GM18861 (cell line): ENCODE results near the gene THPO.
A peak's percentile ranks its signal among the peaks of the same experiment; 100 is the strongest.

ENCODE experiments used
- ATAC-seq: cut with Tn5 transposase; IDR thresholded peaks from one replicate; pipeline ENCODE4 v1.9.1; 2021; ENCODE audit not compliant: unreplicated experiment

Gene THPO

GRCh38 chr3:184377882-184378445, at the start of gene THPO:
THPO (minus strand) TSS chr3:184378207; CDS start chr3:184376259, 1,948 bp downstream.
- no peak for ATAC-seq

DNA sequence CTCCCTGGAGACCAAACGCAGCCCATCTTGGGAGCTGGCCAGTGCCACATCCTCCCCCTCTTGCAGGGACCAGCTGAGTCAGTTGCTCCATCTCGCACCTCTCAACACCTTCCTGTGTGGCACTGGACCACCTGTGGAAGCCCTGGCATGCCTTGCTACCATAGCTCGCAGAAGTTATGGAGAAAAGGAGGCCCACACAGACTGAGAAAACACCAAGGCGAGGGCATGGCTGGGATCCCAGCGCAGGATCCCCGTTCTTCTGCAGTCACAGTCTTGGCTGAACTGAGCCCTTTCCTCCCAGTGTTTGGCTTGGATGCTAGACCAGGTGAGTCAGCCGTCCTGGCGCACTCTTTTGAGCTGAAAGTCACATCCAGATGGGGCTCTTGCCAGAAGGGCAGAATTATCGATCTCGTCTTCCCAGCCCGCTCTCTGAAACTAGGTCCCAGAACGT, 48.7 kb upstream of the THPO start:
- no peak for ATAC-seq

GRCh38 chr3:184423561-184423960, 45.6 kb upstream of the THPO start:
- ATAC-seq, result no peak

DNA sequence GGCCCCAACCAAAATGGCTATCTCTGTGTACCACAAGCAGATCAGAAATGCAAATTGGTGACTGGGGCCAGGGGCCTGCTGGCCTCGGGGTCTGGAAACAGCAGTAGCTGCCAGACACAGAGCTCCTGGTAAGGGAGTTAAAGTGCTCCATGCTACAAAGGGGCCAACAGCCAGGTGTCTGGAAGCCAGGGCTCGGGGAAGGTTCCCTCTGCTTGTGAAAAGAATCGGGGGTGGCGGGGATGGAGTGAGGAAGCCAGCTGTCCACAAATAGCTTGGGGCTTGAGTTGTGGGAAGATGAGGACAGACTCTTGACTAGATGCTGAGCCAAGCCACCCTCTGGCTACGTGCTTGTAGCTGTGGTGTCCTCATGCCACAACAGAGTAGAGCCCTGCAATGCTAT, 41.2 kb upstream of the THPO start:
- no peak for ATAC-seq

- ATAC-seq, result peak; percentile 64
Observed at GRCh38 chr3:184417619-184418327, 39.8 kb upstream of the THPO start.

DNA sequence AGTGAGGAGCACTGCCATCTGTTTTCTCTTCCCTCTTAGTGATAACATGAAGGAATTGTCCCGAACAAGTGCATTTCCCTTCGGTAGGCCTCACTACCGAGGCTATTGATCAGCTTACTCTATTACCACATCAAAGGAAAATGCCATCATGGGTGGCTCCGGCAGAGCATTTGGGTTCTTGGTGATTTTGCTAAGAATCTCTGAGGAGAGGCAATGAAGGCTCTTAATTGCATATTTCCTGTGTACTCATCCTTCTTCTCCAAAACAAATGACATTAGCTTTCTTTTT, 37.1 kb upstream of the THPO start:
- no peak for ATAC-seq

DNA sequence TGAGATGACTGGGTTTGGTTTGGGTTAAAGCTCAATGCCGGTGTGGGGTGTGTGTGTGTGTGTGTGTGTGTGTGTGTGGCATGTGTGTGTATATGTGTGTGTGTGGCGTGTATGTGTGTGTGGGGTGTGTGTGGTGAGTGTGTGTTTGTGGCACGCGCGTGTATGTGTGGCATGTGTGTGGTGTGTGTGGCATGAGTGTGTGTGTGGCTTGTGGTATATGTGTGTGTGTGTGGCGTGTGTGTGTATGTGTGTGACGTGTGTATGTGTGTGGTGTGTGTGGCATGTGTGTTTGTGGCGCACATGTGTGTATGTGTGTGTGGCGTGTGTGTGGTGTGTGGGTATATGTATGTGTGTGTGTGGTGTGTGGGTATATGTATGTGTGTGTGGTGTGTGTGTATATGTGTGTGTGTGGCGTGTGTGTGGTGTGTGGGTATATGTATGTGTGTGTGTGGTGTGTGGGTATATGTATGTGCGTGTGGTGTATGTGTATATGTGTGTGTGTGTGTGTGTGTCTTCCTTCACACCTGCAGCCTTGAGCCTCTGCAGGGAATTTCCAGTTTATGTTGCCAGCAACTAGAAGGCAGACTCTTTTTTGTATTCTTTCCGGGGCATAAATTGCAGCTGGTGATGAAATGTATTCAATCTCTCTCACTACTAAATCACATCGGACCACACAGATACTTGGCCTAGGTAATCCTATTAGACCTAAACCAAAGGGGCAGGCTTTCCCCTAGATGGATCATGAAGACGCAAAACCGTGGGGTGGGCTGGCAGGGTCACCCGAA, 36.6 kb upstream of the THPO start:
- no peak for ATAC-seq

DNA sequence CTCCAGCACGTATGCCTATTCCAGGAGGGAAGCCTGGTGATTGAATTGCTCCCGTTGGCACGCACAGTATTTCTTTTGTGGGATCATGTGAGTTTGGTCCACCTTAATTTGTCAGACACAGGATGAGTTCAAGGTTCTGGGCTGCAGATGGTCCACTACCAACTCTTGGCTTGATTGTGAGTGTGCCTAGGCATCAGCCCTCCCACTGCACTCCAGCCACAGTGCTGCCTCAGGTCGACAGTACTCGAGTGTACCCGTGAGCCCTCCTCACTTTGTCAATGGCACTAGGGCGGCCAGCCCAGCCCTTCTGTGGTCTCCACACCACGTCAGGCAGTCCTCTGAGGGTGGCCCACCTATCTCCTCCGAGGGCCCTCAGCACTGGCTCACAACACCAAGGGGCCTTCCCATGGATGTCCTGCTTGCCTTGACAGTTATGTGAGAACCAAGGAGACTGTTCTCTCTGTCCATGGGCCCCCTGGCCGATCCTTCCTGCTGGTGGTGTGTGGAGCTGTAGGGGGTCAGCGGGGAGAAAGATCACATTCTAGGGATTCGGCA, 32.0 kb upstream of the THPO start:
- ATAC-seq, result no peak

DNA sequence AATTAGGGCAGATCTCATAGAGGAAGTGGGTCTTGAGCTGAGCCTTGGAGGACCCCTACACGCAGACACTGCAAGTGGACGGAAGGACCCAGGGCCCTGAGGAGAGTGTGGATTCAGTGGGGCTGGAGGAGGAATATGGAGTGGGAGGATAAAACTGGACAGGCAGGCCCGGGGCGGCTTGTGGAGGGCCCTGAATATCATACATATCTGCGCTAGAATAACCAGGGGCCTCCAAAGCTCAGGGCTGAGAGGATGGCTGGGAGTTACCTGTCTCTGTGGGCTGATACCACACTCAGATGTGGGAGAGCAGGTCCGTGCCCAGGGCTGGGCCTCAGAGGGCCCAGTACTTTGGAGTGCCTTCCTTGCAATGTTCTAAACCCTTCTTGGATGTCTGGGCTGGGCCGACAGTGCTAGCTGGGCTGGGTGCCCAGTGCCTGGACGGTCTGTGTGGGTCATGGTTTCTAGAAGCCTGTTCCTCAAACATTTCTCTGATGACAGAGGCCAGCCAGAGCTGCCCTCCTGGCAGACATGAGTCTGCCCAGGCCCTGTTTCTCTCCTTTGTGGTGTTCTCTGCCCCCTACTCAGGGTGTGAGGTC, 31.4 kb upstream of the THPO start:
- ATAC-seq, result no peak

- no peak for ATAC-seq
Observed at GRCh38 chr3:184405075-184406030, 27.3 kb upstream of the THPO start.

DNA sequence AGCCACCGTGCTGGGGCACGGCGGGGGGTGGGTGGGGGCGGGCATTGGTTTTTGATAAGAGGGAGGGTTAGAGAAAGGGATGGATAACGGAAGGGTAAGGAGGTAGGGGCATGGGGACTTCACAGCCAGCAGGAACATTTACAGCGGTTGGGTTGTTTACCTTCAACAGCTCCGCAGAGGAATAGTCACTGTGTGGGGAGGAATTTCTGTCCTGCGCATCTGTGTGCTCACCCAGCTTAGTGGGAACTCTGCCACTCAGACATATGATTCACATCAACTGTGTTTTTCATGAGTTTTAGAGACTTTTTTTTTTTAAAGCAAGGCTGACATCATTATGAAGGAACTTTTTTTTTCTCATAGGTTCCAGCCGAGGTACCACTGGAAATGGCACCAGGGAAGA, 21.4 kb upstream of the THPO start:
- ATAC-seq, result no peak

GRCh38 chr3:184395320-184395660, 17.3 kb upstream of the THPO start:
- ATAC-seq, result no peak

GRCh38 chr3:184391266-184391665, 13.3 kb upstream of the THPO start:
- ATAC-seq, result no peak

GRCh38 chr3:184389935-184390528, 12.0 kb upstream of the THPO start:
- ATAC-seq, result no peak

DNA sequence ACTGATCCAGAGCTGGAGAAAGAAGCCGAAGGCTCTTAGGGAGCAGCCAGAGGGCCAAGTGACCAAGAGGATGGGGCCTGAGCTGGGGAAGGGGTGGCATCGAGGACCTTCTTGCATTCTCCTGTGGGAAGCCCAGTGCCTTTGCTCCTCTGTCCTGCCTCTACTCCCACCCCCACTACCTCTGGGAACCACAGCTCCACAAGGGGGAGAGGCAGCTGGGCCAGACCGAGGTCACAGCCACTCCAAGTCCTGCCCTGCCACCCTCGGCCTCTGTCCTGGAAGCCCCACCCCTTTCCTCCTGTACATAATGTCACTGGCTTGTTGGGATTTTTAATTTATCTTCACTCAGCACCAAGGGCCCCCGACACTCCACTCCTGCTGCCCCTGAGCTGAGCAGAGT, 11.4 kb upstream of the THPO start:
- no peak for ATAC-seq

DNA sequence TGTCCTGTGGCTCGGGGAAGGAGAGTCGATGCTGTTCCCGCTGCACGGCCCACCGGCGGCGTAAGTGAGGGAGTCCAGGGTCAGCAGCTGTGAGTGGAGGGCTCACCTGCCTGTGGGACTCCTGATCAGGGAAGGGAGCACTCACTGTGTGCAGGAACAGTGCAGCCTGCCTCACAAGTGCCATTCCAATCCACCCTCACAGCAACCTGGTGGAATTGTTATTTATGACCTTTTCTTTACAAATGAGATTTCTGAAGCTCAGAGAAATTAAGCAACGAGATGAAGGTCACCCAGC, 10.9 kb upstream of the THPO start:
- ATAC-seq, result no peak

- no peak for ATAC-seq
Observed at GRCh38 chr3:184388164-184388935, 10.3 kb upstream of the THPO start.

DNA sequence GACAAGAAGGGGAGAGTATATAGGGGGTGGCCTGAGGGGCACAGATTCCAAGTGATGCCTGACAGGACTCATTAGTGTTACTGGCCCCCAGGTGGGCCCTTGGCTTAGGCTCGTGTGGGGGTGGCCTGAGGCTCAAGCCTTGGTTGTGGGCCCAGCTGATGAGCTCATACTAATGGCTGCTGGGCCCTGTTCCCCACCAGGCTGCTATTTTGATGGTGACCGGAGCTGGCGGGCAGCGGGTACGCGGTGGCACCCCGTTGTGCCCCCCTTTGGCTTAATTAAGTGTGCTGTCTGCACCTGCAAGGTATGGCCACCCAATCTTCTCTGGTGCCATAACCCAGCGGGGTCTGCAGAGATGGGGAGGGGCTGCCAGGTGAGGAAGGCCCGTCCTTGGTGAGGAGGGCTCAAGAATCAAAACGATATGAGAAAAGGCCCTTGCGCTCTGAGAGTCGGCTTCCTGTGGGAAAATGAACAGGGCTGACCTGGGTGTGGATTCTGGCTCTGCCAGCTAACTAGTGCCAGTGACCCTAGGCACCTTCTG, 9.2 kb upstream of the THPO start:
- no peak for ATAC-seq

GRCh38 chr3:184386047-184386806, 8.2 kb upstream of the THPO start:
- ATAC-seq, result no peak
